EH (cell line): ENCODE data around the gene AOAH.

Experiments used
- DNase-seq: peaks from one replicate; pipeline ENCODE4 v3.0.0-alpha.2; 2015; ENCODE audit warnings: low read depth

The AOAH gene

DNA sequence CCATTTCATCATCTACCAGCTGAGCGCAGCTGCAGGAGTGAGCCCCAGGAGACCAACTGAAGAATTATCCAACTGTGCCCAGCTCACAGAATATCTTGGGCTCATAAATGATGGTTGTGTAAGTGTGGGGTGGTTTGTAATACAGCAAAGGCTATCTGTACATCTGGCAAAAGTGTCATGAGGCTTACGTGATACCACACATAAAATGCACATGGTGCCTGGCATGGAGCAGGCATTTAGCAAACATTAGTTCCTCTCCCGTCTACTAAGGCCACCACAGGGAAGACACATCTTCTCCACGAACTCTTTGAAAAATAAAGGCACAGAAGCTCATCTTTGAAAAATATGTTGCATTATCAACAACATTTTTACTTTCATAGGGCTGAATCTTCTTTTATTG, 32.3 kb downstream of the AOAH start:
- no peak for DNase-seq

DNA sequence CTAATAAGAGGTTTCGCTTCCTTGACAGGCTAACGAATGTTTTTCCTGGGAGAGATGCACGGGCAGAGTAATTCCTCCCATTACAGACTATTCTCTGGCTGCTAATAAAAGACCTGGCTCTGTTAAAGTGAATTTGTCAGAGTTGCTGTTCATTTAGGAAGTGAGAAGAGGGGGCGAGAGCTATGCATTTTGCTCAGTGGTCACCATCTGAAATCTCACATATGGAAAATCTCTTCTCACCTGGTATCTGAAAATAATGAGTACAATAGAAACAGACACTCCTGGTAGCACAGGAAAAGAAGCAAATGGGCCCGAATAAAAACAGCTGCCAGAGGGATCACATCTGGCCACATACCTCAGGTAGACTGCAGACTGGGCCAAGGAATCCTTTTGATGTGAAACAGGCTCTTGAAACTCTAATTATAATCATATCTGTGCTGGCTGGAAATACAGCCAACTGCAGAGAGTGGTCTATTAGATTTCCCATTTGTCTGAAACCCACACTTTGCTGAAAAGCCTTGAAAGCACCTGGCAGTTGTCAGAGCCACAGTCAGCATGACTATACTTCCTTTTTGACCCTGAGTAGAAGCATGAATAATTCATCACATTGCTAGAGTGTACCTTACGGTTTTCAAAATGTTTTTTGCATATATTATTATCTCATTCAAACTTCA, 33.6 kb downstream of the AOAH start:
- no peak for DNase-seq

DNA sequence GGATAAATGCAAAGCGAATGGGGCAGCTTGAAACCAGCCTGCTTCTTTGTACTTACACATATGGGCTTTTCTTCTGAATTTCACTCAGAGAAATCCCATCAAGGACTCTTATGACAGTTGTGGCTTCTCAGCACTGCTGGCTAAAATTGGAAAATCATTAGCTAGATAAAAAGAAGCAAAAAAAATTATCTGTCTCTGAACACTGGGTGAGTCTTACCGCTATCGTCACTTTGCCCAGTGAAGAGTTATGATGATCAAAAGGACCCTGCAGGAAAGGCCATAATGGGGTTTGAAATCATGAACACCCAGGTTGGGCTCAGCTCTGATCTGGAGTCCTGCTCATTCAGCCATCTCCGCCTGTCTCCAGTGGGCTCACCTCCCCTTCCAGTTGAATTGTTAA, 34.3 kb downstream of the AOAH start:
- DNase-seq = no peak

GRCh38 chr7:36686499-36686898, 37.8 kb downstream of the AOAH start:
- DNase-seq = peak; percentile 4

- no peak for DNase-seq
Measured at GRCh38 chr7:36684954-36685353, 39.3 kb downstream of the AOAH start.

- no peak for DNase-seq
Measured at GRCh38 chr7:36683695-36684357, 40.5 kb downstream of the AOAH start.

GRCh38 chr7:36683111-36683510, 41.2 kb downstream of the AOAH start:
- DNase-seq = no peak

DNA sequence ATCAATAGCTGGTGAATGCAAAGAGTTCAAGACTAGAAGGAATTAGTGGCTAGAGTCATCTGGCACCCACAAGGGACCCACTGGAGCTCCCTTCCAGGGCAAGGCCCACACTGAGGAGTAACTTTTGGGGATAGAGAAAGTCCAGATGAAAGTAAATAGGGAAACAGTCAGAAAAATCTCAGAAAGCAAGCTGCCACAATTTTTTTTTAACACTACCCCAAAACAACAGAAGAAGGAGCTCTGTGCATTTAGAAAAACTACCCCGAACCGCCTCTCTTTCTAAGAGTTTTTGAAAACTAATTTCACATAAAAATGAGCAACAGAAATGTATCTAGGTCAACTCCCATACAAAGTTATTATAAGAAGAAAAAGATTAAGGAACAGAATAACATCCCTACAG, 42.2 kb downstream of the AOAH start:
- DNase-seq = no peak

- DNase-seq = no peak
Measured at GRCh38 chr7:36677769-36678437, 46.4 kb downstream of the AOAH start.

GRCh38 chr7:36673703-36674102, 50.6 kb downstream of the AOAH start:
- DNase-seq = no peak

GRCh38 chr7:36671432-36671829, 52.9 kb downstream of the AOAH start:
- DNase-seq = no peak

DNA sequence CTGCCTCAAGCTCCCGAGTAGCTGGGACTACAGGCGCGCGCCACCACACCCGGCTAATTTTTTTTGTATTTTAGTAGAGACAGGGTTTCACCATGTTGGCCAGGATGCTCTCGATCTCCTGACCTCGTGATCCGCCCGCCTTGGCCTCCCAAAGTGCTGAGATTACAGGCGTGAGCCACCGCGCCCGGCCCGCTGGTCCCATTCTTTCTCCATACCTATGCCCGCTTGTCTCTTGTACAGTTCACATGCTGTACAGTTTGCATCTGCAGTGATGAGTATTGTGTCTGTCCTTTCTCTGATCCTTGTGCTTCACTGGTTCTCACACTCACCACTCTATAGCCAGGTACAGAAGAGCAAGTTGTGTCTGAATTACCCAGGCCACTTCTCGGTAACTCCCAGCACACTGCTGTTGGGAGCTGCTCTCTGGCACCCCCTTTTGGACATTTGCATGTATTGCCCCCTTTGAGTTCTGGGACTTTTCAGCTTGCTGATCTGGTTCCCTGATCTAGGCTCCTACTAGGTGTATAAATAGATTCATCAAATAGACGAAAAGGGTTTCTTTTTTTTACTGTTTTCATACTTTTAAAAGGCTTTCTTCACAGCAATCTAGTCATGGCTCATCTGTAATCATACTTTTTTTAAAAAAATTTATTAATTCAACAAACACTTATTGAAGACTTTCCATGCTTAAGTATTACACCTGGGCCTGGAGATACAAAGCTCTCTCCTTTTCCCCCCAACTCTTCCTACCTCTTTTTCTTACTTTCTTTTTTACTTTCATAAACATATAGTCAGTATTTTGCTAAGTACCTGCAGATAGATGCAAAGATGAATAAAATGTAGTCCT, 53.5 kb downstream of the AOAH start:
- DNase-seq = peak; percentile 69

GRCh38 chr7:36668750-36669149, 55.5 kb downstream of the AOAH start:
- no peak for DNase-seq

DNA sequence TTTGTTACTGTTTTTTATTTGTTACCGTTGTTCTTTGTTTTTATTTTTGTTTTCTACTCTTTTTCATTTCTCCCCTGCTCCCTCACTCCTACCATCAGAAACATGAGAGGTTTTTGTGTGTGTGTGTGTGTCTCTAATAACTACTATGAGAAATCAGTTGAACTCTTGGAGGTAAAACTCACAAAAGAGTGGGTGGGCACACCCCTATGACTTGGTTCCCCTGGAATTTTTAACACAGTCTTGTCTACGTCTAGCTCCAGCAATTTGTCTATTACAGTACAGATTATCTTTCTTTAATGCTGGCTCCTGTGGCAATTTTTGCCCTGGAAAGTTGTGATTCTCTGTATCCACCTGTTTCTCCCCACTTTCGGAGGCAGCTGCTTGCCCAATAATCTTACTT, 56.2 kb downstream of the AOAH start:
- no peak for DNase-seq

GRCh38 chr7:36667007-36667745, 57.1 kb downstream of the AOAH start:
- peak; percentile 48 for DNase-seq

DNA sequence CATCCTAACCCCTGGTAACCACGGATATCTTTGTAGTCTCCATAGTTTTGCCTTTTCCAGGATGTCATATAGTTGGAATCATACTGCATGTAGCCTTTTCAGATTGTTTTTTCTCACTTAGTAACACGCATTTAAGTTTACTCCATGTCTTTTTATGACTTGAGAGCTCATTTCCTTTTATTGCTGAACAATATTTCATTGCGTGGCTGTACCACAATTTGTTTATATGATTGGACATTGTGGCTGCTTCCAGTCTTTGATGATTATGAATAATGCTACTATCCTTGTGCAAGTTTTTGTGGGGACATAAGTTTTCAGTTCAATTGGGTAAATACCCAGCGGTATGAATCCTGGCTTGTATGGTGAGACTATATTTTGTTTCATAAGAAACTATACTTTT, 60.8 kb downstream of the AOAH start:
- peak; percentile 11 for DNase-seq

DNA sequence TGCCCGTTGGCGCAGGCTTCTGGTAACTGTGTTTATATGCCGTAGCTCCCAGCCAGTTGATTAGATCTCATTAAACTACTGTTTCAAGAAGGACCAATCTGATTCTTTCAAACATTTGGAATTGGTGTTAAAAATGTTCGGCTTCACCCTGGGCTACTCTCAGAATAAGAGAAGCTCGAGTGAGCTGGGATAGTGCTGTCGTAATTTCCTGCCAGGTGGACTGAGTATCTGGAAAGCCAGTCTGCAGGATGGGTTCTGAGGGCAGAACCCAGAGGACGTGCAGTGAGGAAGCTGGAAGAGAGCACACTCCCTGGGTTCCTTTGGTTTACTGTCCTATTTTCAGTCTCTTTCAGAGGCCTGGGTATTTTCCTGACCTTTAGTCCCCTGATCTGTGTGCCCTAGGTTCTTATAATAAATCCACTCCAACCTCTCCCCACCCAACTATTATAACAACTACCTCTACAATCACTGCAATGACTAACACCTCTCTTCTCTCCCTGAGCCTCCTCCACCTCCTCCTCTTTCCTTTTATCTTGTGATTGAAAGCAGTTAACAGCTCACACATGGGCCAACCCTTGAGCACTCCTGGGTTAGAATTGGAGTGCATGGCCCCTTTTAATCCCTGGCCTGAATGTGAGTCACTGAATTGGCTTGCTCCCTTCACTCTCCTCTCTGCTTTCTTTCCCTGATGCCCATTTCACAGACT, 63.0 kb downstream of the AOAH start:
- peak; percentile 31 for DNase-seq

DNA sequence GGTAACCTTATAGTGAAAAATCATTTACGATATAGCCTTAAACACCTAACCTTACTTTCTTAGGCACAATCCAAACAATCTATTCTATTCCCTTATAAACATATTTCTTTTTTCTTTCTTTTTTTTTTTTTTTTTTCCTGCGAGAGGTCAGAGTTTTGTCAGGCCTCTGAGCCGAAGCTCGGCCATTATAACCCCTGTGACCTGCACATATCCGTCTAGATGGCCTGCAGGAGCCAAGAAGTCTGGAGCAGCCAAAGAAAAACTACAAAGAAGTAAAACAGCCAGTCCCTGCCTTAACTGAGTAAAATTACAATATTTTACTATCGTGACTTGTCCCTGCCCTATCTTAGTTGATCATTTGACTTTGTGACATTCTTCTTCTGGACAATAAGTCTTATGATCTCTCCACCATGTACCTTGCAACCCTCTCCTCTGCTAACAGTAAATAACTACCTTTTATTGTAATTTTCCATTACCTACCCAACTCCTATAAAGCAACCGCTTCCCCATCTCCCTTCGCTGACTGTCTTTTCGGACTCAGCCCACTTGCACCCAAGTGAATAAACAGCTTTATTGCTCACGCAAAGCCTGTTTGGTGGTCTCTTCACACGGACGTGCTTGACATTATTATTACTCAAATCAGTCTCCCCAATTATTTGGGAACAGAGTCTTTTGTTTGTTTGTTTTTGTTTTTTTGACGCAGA, 64.5 kb downstream of the AOAH start:
- no peak for DNase-seq

- DNase-seq = peak; percentile 81
Measured at GRCh38 chr7:36659172-36659516, 65.2 kb downstream of the AOAH start.

DNA sequence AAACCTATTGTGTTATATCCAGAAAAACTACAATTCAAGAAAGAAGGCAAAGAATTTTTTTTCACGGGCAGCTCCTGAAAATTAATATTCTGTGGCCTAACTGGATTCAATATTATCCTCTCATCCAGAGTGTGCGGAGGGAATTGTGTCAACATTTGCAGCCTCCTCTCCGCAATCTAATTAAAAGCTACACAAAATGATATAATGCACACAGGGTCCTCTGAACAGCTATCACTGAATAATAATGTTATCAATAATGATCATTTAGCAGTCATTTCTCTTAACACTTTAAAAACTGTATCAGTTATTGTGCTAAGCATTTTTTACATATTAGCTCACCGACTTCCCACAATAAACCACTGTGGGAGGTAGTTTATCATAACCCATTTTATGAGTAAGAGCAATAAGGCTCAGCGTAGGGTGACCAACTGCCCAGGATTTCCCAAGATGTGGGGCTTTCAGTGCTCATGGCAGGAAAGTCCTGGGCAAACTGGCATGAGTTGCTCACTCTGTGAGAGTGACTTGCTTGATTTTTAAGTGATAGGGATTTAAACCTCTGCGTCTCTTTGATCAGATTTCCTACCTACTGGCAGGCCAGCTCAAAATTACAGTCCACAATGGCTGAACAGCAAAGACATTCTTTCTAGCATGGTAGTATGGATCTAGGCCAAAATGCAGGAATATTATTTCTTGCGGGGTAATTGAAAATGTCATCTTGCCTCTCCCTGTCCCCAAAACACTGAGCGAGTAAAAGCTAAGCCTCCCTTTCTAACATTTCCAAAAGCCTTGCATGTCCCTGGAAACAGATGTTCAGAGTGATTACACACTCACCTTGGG, 65.7 kb downstream of the AOAH start:
- peak; percentile 94 for DNase-seq
